ENCODE results near the gene CASTOR1.

GRCh38 chr22:30290342-30291057 lies 1.2 kb upstream of the CASTOR1 start:
- no peak for TF ChIP-seq POLR2A (IDR thresholded peaks at IDR 0.05; ENCODE audit: low read length)
- TF ChIP-seq GATA1 (IDR thresholded peaks at IDR 0.05; ENCODE audit: low read depth, low read length) = no peak
